Measurements from ENCODE around the gene RABGAP1.

Gene RABGAP1

DNA sequence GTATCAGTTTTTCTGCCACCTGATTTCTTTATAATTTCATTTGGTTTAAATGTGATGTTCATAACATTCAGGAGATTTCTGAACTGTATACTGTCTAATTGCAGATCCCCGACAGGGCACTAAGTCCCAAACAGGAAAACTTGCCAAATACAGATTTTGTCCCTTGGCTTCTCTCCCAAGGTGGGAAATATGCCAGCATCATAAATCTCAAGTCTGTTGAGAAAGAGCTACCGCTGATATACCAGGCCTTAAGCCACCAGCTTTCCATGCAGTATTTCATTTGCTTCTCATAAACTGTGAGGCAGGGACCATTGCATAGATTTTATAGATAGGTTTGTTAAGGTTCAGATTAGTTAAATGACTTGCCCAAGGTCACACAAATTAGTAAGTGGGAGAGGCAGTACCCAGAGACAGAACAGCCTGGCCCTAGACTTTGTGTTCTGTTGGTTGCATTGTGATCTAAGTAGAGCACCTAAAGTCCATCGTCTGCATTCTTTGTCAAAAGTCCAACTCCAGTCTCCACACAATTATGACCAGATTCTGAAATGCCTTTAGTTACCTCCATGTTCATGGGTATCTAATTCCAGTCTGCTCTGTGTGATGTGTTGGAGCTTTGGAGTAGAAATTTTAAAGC is 108.9 kb downstream of the RABGAP1 start:
- DNase-seq: no peak

DNA sequence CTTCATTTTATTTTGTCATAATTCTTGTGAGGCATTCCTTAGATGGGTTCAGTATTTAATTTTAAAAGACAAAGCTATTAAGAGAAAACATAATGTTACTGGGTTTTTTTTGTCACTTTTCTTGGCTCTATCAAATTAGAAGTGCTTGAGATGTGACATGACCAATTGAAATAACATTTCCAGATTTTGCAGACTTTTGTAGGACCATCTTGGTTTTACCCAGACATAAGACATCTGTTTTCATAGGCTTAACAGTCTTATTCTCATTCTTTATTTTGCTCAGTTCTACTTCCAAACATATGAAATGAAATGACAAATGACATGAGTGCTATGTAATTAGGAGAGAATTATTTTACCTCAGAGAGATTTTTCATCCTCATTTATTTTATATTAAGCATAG is 112.2 kb downstream of the RABGAP1 start:
- DNase-seq: no peak

DNA sequence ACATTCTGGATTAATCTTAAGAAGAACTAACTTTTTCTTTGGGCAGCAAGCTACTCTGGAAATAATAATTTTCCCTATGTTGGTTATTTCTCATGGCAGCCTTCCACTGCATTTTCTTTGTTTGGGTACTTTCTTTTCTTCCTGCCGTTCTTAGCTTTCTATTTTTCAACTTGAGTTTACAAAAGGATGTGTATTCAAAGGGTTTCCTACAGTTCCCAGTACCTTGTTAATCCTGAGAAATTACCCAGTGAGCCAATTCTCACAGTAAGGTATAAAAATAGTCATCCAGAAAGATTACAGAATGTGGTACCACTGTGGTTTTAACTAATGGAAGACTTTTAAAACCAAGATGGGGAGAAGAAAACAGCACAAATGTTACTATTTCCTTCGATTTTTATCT is 112.9 kb downstream of the RABGAP1 start:
- DNase-seq: no peak

DNA sequence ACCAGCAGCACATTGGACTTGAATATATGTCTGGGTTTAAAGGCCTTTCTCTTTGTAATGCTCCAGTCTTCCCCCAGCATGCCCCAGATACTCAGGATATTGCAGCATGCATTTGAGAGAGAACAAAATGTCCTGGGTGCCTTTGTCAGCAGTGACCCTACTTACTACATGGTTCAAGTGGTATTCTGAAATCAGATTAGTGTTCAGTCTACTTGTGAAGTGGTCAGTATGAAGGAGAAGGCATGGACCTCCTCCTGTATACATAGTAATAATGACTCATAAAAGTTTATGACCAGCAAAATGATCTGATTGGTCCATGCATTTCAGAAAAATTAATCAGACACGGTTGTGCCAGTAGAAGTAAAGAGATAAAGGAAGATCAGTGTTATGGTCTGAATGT is 118.0 kb downstream of the RABGAP1 start:
- no peak for DNase-seq

DNA sequence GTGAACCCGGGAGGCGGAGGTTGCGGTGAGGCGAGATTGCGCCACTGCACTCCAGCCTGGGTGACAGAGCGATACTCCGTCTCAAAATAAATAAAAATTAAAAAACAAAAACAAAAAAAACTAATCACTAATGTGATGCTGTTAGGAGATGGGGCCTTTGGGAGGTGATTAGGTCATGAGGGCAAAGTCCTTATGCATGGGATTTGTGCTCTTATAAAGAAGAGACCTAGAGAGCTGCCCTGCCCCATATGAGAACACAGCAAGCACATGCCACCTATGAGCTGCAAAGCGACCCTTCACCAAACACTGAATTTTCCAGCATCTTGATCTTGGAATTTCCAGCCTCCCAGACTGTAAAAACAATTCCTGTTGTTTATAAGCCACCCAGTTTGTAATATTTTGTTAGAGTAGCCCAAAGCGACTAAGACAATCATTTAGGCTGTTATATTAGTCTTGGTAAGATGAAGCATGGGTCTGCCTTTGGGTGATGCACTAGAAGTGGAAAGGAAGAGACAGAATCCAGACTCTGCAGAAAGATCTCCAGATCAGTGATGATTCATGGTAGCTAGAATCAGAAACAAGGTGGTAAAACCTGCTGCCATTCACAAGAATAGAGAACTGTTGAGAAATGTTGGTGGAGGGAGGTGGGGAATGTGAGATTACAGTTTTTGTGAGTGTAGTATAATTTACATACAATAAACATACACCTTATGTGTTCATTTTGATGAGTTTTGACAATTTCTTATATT is 118.8 kb downstream of the RABGAP1 start:
- DNase-seq: no peak

DNA sequence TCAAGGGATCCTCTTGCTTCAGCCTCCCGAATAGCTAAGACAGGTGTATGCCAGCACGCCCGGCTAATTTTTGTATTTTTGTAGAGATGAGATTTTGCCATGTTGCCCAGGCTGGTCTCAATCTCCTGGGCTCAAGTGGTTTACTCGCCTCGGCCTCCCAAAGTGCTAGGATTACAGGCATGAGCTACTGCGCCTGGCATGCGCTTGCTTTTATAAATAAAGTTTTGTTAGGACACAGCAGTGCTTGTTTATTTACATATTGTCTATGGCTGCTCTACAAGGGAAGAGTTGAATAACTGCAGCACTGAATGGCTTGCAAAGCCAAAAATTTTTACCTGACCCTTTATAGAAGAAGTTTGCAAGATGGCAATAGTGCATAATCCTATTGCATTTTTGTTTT is 120.4 kb downstream of the RABGAP1 start:
- peak; percentile 16 for DNase-seq

DNA sequence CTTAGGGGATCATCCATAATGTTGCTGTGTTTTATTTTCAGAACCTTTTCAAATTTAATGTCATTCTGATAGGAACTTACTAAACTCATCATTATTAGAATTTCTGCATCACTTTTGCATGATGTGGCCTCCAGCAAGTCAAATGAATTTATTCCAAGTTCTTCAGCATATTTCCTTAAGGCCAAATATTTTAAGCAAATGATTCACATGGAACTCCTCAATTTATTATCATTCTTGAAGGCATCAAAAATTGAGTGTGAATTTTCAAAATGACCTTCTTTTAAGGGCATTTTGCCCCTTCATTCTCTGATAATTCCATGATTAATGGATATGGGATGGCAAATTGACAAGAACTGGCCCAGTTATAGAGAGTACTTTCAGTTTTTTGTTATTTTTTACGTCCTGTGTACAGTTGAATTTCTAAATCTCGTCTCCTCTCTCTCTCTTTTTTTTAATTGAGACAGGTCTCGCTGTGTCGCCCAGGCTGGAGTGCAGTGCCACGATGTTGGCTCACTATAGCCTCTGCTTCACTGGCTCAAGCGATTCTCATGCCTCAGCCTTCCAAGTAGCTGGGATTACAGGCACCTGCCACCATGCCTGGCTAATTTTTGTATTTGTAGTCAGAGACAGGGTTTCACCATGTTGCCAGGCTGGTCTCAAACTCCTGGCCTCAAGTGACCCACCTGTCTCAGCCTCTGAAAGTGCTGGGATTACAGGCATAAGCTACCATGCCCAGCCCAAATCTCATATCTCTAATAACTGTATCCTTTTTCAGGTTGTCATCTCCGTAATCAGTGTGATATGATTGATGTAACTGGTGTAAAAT is 121.7 kb downstream of the RABGAP1 start:
- DNase-seq: peak; percentile 19

DNA sequence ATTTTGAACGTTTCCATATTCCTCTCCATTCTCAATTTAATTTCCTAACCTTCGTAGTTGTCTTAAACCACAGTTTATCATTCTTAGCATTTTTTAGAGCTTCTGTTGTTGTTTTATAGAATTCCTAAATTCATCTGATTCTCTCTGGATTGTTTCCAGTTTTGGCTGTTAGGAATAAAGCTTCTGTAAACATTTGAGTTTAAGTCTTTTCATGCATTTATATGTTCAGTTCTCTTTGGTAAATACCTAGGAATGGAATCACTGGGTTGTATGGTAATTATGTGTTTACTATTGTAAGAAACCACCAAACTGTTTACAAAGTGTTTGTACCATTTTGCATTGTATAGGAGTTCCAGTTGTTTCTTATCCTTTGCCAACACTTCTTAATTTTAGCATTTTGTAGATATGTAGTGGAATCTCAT is 122.4 kb downstream of the RABGAP1 start:
- DNase-seq: no peak

DNA sequence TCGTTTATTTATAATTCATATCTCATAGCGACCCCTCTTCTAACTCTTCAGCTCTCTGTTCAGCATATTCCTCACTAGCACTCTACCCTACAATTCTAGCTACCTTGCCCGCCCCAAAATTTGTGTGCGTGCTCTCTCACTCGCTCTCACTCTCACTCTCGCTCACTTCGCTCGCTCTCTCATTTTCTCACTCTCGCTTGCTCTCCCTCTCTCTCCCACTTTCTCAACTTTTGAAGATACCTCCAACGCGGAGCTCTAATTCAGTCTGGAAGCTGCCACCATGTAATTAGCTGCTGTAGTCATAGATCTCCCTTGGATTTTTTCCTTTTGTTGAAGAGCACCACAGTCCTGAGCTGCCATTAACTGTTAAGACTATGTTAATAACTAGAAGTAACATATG is 123.1 kb downstream of the RABGAP1 start:
- DNase-seq: peak; percentile 18

DNA sequence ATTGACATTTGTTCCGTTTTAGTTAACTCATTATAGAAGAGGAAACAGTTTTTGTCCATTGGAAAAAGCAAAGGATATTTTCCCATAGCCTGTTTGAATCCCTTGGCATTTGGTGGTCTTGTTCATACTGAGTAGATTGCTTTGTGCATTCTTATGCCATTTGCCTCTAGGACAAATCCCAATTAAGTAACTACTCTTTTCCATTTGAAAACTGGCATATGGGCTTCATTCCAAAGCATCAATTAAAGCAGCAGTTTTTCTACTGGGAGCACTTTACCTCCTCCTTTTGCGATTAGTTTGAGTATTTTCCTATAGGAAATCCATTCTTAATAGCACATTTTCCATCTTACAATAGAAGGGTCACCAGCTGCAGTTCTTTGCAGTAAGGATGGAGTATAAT is 123.9 kb downstream of the RABGAP1 start:
- DNase-seq: no peak

DNA sequence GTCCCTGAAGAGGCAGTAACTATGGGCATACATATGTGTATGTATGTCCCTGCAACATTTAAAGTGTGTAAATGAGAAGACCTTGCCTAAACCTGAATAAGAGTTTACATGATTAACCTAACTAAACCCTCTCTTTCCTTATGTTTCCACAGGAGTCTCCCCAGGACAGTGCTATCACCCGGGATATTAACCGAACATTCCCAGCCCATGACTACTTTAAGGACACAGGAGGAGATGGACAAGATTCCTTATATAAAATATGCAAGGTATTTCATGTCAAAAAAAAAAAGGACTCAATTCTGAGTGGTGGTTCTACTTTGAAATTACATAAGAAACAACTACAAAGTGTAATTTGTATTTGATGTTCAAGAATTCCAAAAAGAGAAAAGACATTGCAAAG is 124.4 kb downstream of the RABGAP1 start:
- no peak for DNase-seq

DNA sequence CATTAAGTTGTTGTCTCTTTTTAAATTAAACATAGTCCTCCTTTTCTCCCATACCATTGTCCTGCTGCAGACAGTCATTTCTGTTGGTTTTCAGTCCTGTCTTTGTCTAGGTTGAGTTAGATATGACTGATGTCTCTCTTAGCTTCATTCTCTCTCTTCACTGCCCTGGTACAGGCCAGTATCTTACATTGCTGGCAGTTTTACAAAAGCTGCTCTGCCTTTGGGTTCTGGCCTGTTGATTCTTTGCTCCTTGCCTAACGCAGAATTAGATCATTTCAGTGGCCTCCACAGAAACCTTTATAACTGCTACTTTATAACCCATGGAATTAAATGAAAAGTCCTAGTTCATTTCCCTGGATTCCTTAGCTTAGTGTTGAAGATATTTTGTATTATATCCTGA is 126.3 kb downstream of the RABGAP1 start:
- no peak for DNase-seq

DNA sequence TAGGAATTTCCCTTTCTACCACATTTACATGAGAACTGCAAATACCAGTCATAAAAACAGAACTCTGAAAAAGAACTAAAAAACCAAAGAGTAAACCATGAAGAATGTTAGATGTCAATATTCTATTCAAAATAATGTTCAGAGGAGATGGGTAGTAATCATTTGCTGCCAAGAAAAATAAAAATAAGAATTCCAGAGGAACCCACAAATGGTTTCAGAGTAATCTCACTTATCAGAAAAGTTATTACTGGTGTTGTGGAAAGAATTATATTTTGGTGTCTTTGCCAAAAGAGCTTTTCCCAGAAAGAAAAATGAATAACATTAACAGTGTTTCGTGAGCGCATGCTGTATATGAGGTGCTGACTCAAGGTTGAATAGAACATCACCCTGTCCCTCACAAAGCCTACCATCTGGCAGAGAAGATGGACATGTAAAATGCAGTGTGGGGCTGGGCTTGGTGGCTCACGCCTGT is 128.2 kb downstream of the RABGAP1 start:
- DNase-seq: peak; percentile 7

DNA sequence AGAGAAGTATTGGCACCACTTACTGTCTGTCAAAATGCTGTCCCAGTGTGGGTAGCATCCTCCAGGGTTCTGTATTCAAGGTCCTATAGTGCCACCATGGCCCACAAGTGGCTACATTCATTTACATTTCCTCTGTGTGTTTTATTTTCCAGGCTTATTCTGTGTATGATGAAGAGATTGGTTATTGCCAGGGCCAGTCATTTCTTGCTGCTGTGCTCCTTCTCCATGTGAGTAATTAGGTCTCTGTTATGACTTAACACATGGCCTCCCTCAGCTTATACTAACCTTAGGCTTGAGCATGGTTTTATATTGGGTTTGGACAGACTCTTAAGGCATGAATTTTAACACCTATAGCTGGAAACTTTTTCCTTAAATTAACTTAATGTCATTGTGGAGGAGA is 129.4 kb downstream of the RABGAP1 start:
- DNase-seq: no peak

DNA sequence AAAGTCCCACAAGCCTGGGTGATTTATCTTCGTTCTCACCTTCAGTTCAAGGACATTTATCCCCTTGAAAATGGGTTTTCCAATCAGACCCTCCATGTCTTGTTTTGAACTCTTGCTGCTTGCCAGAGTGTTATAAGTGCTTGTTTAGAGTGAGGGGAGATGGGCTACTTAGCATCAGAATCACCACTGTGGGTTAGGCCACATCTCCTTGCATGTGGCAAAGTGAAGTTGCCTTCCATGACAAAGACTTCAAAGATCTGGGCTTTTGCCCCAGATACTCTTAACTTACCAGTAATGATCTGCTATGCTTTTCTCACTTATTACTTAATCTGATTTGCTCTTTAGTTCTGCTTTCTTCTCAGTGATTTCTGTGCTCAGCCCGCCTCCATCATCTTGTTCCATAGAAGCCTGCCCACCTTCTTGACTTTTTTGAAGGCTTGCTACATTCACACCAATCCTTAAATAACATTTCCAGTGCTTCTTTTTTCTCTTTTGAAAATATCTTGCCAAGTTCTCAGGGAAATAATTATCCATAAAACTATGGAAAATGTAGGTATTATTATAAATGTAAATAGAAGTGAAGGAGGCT is 131.7 kb downstream of the RABGAP1 start:
- DNase-seq: no peak

DNA sequence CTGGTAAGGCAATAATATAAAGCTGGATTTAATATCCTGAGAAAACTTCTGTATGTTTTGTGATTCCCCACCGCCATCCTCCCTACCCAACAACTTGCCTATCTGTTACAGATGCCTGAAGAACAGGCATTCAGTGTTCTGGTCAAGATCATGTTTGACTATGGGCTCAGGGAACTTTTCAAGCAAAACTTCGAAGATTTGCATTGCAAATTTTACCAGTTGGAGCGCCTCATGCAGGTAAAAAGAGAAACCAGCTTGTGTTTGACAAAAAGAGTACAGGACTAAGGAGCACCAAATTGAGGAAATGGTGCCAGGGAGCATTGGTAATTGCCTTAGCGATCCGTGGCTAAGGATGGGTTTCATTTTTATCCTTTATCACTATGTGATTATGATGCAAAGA is 132.6 kb downstream of the RABGAP1 start:
- no peak for DNase-seq

DNA sequence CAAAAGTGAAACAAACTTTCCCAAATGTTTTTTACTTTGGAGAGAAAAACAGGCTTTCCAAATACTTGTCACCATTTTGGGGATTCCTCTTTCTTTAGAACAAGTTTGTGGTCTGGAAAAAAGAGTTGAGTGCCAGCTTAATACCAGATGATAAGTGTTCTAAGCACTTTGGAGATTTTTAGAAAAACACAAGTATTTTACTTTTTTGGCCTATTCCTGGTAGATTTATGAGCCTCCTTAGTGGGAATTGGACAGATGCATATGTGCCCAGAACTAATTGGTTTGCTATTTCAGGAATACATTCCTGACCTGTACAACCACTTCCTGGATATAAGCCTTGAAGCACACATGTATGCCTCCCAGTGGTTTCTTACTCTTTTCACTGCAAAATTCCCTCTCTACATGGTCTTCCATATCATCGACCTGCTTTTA is 133.2 kb downstream of the RABGAP1 start:
- peak; percentile 16 for DNase-seq

DNA sequence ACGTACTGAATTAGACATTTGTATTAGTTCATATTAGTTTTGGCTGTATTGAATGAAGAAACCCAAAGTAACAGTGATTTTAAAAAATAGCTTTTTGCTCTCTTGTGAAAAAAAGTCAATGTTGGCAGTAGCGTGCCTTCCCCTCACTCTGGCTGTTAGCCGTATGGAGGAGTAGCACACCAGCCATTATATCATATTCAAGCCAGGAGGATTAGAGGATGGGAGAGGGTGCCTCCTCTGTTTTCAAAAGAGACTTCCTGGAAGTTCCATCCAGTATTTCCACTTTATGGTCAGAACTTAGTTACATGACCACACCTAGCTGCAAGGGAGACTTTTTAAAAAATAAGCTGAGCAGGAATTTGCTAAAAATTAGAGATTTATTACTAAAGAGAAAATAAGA is 133.8 kb downstream of the RABGAP1 start:
- peak; percentile 65 for DNase-seq

DNA sequence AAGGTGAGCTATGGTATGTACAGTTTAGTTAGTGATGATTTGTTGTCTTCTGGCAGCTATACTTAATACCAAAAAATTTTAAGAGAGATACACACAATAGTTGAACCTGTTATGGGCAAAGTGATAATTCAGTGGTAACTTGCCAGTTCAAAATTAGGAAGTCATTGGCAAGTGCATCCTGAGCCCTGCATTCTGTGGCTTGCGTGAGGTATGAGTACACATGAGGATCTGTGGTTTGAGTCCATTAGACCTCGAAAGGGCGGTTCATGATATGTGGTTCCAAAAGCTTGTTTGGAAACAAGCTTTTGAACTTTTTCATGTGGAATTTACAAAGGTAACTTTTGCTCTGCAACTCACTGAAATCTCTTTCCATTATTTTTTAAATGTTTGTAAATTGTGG is 139.6 kb downstream of the RABGAP1 start:
- DNase-seq: no peak

DNA sequence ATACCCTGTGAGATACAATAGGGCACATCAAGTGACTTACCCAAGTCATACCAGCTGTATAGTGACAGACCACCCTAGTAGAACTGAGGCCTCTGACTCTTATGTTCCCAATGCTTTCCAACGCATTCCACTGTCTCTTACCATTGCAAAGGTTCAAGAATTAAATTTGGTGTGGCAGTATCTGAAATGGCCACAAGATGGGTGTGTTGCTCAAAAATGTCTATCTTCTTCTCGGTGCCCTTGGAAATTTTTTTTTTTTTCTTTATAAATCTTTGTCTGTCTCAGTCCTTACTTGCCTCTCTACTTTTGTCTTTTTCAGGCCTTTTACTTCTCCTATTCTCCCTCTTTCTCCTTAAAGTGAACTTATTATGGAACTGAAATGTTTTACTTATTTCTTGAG is 141.0 kb downstream of the RABGAP1 start:
- peak; percentile 48 for DNase-seq

DNA sequence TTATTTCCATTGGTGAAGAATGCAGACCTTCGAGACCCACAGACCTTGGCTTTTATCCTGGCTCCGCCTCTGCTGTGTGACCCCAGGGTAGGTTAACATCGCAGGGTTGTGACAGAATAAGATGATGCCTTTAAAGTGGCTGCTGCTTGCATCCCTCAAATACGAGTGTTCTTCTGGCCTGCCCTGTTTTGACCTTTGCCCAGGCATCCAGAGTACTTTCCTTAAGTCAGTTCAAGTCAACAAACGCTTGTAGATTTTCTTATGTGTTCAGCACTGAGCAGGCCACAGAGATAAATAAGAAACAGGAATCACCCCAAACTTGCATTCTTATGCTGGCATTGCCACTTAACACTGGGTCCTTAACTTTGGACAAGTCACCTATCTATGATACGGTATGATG is 142.9 kb downstream of the RABGAP1 start:
- DNase-seq: no peak

DNA sequence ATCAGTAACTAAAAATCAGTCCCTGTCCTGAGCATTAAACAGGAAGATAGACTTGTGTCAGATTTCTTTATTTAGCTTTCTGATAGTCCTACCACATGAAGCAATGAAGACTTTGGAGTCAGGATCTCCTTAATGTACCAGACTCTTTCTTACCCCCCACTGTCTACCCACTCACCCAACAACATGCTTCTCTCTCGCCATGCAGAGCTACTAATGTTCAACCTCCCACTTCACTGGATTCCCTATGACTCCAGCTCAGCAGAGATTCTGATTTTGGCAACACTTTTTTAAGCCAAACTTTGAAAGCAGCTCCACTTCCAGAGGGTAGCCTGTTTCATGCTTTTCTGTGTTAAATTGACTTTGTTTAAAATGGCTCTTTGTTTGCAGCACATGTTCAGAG is 143.4 kb downstream of the RABGAP1 start:
- DNase-seq: no peak

DNA sequence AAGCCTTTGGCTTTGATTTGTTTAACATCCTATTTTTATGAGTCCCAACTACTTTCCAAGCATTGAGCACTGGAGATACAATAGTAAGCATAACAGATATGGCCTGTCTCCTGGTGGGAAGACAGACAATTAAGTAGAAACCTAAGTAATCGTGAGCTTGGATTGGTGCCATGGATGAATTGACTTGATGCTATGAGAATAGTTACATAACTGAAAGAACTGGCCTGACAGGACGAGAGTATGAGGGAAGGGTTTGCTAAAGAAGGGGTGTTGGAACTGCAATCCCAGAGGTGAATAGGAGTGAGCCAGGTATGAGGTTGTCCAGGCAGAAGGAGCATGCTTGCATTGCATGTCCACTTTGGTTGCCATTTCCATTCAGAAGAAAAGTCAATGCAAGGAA is 145.1 kb downstream of the RABGAP1 start:
- DNase-seq: no peak

Data from NCI-H82 (cell line).